H1 (cell line): ENCODE results near the gene GP9. TPM values are rescaled to one million over a fixed set of nuclear protein-coding genes. Genes with fewer than 3 reads are reported as not detected.

Experiments
- CHD7 ChIP-seq: fragments of 300-600 bp; sonication (generic); IDR thresholded peaks from 2 replicates; pipeline ENCODE4 v1.7.1; 2012; ENCODE audit warnings: low read length, moderate library complexity, mild to moderate bottlenecking, inconsistent platforms; ENCODE audit not compliant: insufficient replicate concordance
- EP300 ChIP-seq, 2 experiments: IDR thresholded peaks; 1 replicate in 1 of 2; 2 replicates in 1 of 2; pipeline ENCODE4 v1.6.1; 2011 to 2012; ENCODE audit warnings: low read depth in 2 of 2, low read length in 2 of 2, mild to moderate bottlenecking in 2 of 2, borderline replicate concordance in 1 of 2, inconsistent platforms in 1 of 2, moderate library complexity in 1 of 2
- NANOG ChIP-seq: IDR thresholded peaks from 2 replicates; pipeline ENCODE4 v1.6.1; 2011; ENCODE audit warnings: low read length, low read depth, mild to moderate bottlenecking, inconsistent platforms; ENCODE audit not compliant: insufficient read depth, poor library complexity, severe bottlenecking
- RNF2 ChIP-seq: fragments of 200-900, 300-1000 bp; sonication (generic); IDR thresholded peaks from 2 replicates; pipeline ENCODE4 v1.7.1; 2016; ENCODE audit warnings: borderline replicate concordance, low read depth, mild to moderate bottlenecking, antibody characterized with exemption, low read length; ENCODE audit not compliant: poor library complexity, severe bottlenecking; ENCODE audit errors: missing control alignments
- SP1 ChIP-seq: IDR thresholded peaks from 2 replicates; pipeline ENCODE4 v1.6.1; 2011; ENCODE audit warnings: low read depth, low read length
- polyA plus RNA-seq, 7 experiments: library from polyadenylated mRNA; depleted of rRNA in 3 of 7; stranded (reverse) in 5 of 7; unstranded in 2 of 7; fragments of >200 nt in 5 of 7; fragments of 200-250 nt in 2 of 7; gene quantifications; 1 replicate in 5 of 7; 2 replicates in 1 of 7; 4 replicates in 1 of 7; pipeline versions ENCODE4 v1.2.1 to v1.2.3, GENCODE V29; 2011 to 2013; ENCODE audit warnings: missing spikeins in 2 of 7, mixed read lengths in 2 of 7
- total RNA-seq: library from RNA; stranded (reverse); fragmentation: NEBNext Ultra II Directional; extraction: Animal tissue kit (Norgen Biotek cat#: 25700); gene quantifications from 2 replicates; pipeline ENCODE4 v1.2.1, GENCODE V29; 2021

Gene GP9
- total and polyA plus RNA-seq, 2 of the 8 experiments (the other 6 are each of a cell fraction or from before 2014, with no cell fraction given), result not detected

- TF ChIP-seq CHD7 (no peak), NANOG (no peak), EP300 (IDR thresholded peaks at IDR 0.05; ENCODE audit: borderline replicate concordance in 1 of 2, low read depth in 2 of 2, low read length in 2 of 2) (no peak), SP1 (no peak), RNF2 (no peak)
Observed at GRCh38 chr3:129046037-129046731, 14.4 kb upstream of the GP9 start (continued).
